Ascending aorta (tissue), 2 donors: ENCODE results near the gene CUTA. TPM values are rescaled to one million over a fixed set of nuclear protein-coding genes. Genes with fewer than 3 reads are reported as not detected.
"Not testable (repeated sequence)": the region's sequence is repeated elsewhere in the genome, so short reads cannot be mapped to it uniquely, and the experiment has no call there.

ENCODE experiments used
- DNase-seq, 2 donors: peaks; one replicate each; pipeline ENCODE4 v3.0.0-alpha.2; 2019; ENCODE audit warnings: low spot score in 2 of 2
- H3K27ac ChIP-seq, 2 donors: fragments of 200-600 bp; sonication (generic); one replicate each; pipeline ENCODE4 v1.5.1; 2016 to 2017; ENCODE audit warnings: mild to moderate bottlenecking in 1 of 2
- H3K27me3 ChIP-seq: fragments of 200-600 bp; sonication (generic); one replicate; pipeline ENCODE4 v1.5.1; 2017
- H3K36me3 ChIP-seq, 2 donors: fragments of 200-600 bp; sonication (generic); one replicate each; pipeline ENCODE4 v1.5.1; 2016
- H3K4me1 ChIP-seq, 2 donors: fragments of 200-600 bp; sonication (generic); one replicate each; pipeline ENCODE4 v1.5.1; 2016 to 2017; ENCODE audit warnings: mild to moderate bottlenecking in 1 of 2
- H3K4me3 ChIP-seq, 2 donors: fragments of 200-600 bp; sonication (generic); one replicate each; pipeline ENCODE4 v1.5.1; 2016 to 2017; ENCODE audit warnings: mild to moderate bottlenecking in 1 of 2
- H3K9me3 ChIP-seq, 2 donors: fragments of 200-600 bp; sonication (generic); one replicate each; pipeline ENCODE4 v1.5.1; 2016
- CTCF ChIP-seq, 3 experiments: fragments of 200-600 bp in 2 of 3; fragments of 450-650 bp in 1 of 3; sonication (generic) in 2 of 3; IDR thresholded peaks; one replicate each; pipeline ENCODE4 v1.5.1; 2016 to 2019; ENCODE audit warnings: antibody characterized with exemption in 3 of 3, mild to moderate bottlenecking in 1 of 3, moderate library complexity in 1 of 3
- intact Hi-C: fragments of 100-400 bp; cut with DNase I; formaldehyde crosslinking; loops from one replicate; pipeline ENCODE4 v1.15.1; 2023
- total RNA-seq: library from RNA; depleted of rRNA; stranded (reverse); fragments of >200 nt; gene quantifications from one replicate; pipeline ENCODE4 v1.1.0, GENCODE V29; 2016

Gene CUTA
- total RNA-seq, 1 donor from 2014 or later, result 77.2 TPM

- Histone ChIP-seq H3K27me3 (no peaks in the 10 kb centered on the region), H3K4me1 (peaks cover 0 to 14% of the 10 kb centered on the region in 2 donors), H3K36me3 (no peaks in the 10 kb centered on the region), H3K9me3 (no peaks in the 10 kb centered on the region), H3K4me3 (no peak overlapping the region), H3K27ac (peak overlapping the region; percentile 4 to 58)
- no peak for TF ChIP-seq CTCF (IDR thresholded peaks at IDR 0.05)
- intact Hi-C loops, result no loop called here
- DNase-seq, result no peak
Measured at GRCh38 chr6:33373960-33374910, 43.7 kb downstream of the CUTA start.

- intact Hi-C loops, result no loop called here
- Histone ChIP-seq H3K36me3 (no peaks in the 10 kb centered on the region), H3K27ac (no peak overlapping the region), H3K4me3 (no peak overlapping the region), H3K9me3 (no peaks in the 10 kb centered on the region), H3K4me1 (peaks cover 0 to 14% of the 10 kb centered on the region in 2 donors), H3K27me3 (no peaks in the 10 kb centered on the region)
- no peak for TF ChIP-seq CTCF (IDR thresholded peaks at IDR 0.05)
- DNase-seq, result no peak
Measured at GRCh38 chr6:33372526-33373123, 45.3 kb downstream of the CUTA start.

- H3K36me3 ChIP-seq, H3K27me3 ChIP-seq, H3K4me3 ChIP-seq, H3K9me3 ChIP-seq, DNase-seq, intact Hi-C loops, H3K27ac ChIP-seq: not testable (repeated sequence)
- H3K4me1 ChIP-seq, result peaks cover 0 to 14% of the 10 kb centered on the region in 2 donors
Measured at GRCh38 chr6:33371901-33372300, 46.0 kb downstream of the CUTA start.

GRCh38 chr6:33367715-33368025, 50.2 kb downstream of the CUTA start:
- intact Hi-C loops, H3K27me3 ChIP-seq, H3K27ac ChIP-seq, H3K4me3 ChIP-seq, DNase-seq, H3K9me3 ChIP-seq, H3K4me1 ChIP-seq, H3K36me3 ChIP-seq: not testable (repeated sequence)

GRCh38 chr6:33367009-33367714, 50.7 kb downstream of the CUTA start:
- Histone ChIP-seq H3K4me1 (no peaks in the 10 kb centered on the region), H3K9me3 (no peaks in the 10 kb centered on the region), H3K36me3 (no peaks in the 10 kb centered on the region), H3K27me3 (no peaks in the 10 kb centered on the region), H3K4me3 (no peak overlapping the region), H3K27ac (no peak overlapping the region)
- no peak for DNase-seq
- TF ChIP-seq CTCF (IDR thresholded peaks at IDR 0.05), result no peak
- intact Hi-C loops, result no loop called here

Other genes with a start within 250 kb of the CUTA start
- 0.11 TPM for gene COL11A2, start 225.6 kb downstream of the CUTA start, total RNA-seq
- 21.6 TPM for gene RXRB, start 217.4 kb downstream of the CUTA start, total RNA-seq
- 59.7 TPM for gene SLC39A7, start 217.2 kb downstream of the CUTA start, total RNA-seq
- gene HSD17B8, start 213.5 kb downstream of the CUTA start, total RNA-seq, result not detected
- gene RING1, start 209.6 kb downstream of the CUTA start, total RNA-seq, result 28.5 TPM
- gene VPS52, start 146.2 kb downstream of the CUTA start, total RNA-seq, result 50.1 TPM
- 1,863 TPM for gene RPS18, start 146.0 kb downstream of the CUTA start, total RNA-seq
- 15.9 TPM for gene B3GALT4, start 141.0 kb downstream of the CUTA start, total RNA-seq
- 70.6 TPM for gene WDR46, start 128.9 kb downstream of the CUTA start, total RNA-seq
- 11.3 TPM for gene PFDN6, start 128.5 kb downstream of the CUTA start, total RNA-seq
- 63.9 TPM for gene RGL2, start 119.2 kb downstream of the CUTA start, total RNA-seq
- 185 TPM for gene TAPBP, start 104.0 kb downstream of the CUTA start, total RNA-seq
- 35.5 TPM for gene ZBTB22, start 100.4 kb downstream of the CUTA start, total RNA-seq
- 44.8 TPM for gene DAXX, start 95.1 kb downstream of the CUTA start, total RNA-seq
- not detected for gene KIFC1, start 26.3 kb downstream of the CUTA start, total RNA-seq
- 30.5 TPM for gene PHF1, start 7.1 kb downstream of the CUTA start, total RNA-seq
- 33.7 TPM for gene SYNGAP1, start 2.0 kb upstream of the CUTA start, total RNA-seq
- 45.8 TPM for gene ZBTB9, start 36.5 kb upstream of the CUTA start, total RNA-seq
- 8.7 TPM for gene BAK1, start 162.2 kb upstream of the CUTA start, total RNA-seq
- 43.0 TPM for gene ITPR3, start 203.2 kb upstream of the CUTA start, total RNA-seq